GM18505 (cell line): ENCODE results near the gene HS6ST1.
A peak's percentile ranks its signal among the peaks of the same experiment; 100 is the strongest.

Source experiments
- ATAC-seq: cut with Tn5 transposase; IDR thresholded peaks from one replicate; pipeline ENCODE4 v1.9.1; 2021; ENCODE audit not compliant: unreplicated experiment
- POLR2A ChIP-seq: IDR thresholded peaks from 4 replicates; pipeline ENCODE4 v1.6.1; 2011; ENCODE audit warnings: borderline replicate concordance; ENCODE audit not compliant: insufficient read depth, insufficient read length; ENCODE audit errors: extremely low read depth

The HS6ST1 gene

GRCh38 chr2:128318776-128319464, at the start of gene HS6ST1:
TSS of gene HS6ST1 (minus strand) at chr2:128318868. CDS start at chr2:128318563, 305 bp downstream.
- peak; percentile 61 for ATAC-seq
- peak; percentile 42 for TF ChIP-seq POLR2A

GRCh38 chr2:128367601-128368359, 49.1 kb upstream of the HS6ST1 start:
- no peak for TF ChIP-seq POLR2A

GRCh38 chr2:128366713-128367511, 48.2 kb upstream of the HS6ST1 start:
- ATAC-seq, result no peak
- TF ChIP-seq POLR2A, result no peak

More at GRCh38 chr2:128367601-128368359, 49.1 kb upstream of the HS6ST1 start:
- no peak for ATAC-seq

GRCh38 chr2:128365217-128365905, 46.7 kb upstream of the HS6ST1 start:
- no peak for TF ChIP-seq POLR2A
- ATAC-seq, result no peak

- no peak for TF ChIP-seq POLR2A
- ATAC-seq, result no peak
Observed at GRCh38 chr2:128364441-128364911, 45.8 kb upstream of the HS6ST1 start.

- no peak for ATAC-seq
- no peak for TF ChIP-seq POLR2A
Observed at GRCh38 chr2:128363934-128364361, 45.3 kb upstream of the HS6ST1 start.

GRCh38 chr2:128362889-128363228, 44.2 kb upstream of the HS6ST1 start:
- TF ChIP-seq POLR2A, result no peak
- ATAC-seq, result no peak

- ATAC-seq, result no peak
- no peak for TF ChIP-seq POLR2A
Observed at GRCh38 chr2:128362176-128362888, 43.7 kb upstream of the HS6ST1 start.

GRCh38 chr2:128361376-128362131, 42.9 kb upstream of the HS6ST1 start:
- ATAC-seq, result no peak
- no peak for TF ChIP-seq POLR2A

- ATAC-seq, result no peak
- no peak for TF ChIP-seq POLR2A
Observed at GRCh38 chr2:128360711-128361110, 42.0 kb upstream of the HS6ST1 start.

GRCh38 chr2:128359841-128360240, 41.2 kb upstream of the HS6ST1 start:
- no peak for ATAC-seq
- no peak for TF ChIP-seq POLR2A
